B cell (primary cell): ENCODE data around the gene TRAF4. TPM values are rescaled to one million over a fixed set of nuclear protein-coding genes. Genes with fewer than 3 reads are reported as not detected.

Experiments used
- ATAC-seq: fragments of 200-7000 bp; cut with Tn5 transposase; one replicate; pipeline ENCODE4 v1.10.0; 2021; ENCODE audit warnings: low read depth, mild to moderate bottlenecking, moderate number of reproducible peaks, moderate library complexity
- CTCF ChIA-PET: fragments of 350-600 bp; sonication (Branson Sonifier 250); formaldehyde crosslinking; loops from one replicate; lab custom pipeline; 2021; ENCODE audit warnings: antibody characterized with exemption, inconsistent platforms; lab: Charles Lee
- POLR2A ChIA-PET: fragments of 350-600 bp; sonication (Branson Sonifier 250); formaldehyde crosslinking; loops from one replicate; lab custom pipeline; 2021; ENCODE audit warnings: antibody characterized with exemption; lab: Charles Lee
- DNase-seq: peaks from one replicate; pipeline ENCODE4 v3.0.0; 2013
- H2AFZ ChIP-seq: 2 replicates; pipeline ENCODE4 v1.6.1; 2012; ENCODE audit warnings: mild to moderate bottlenecking, low read depth, low read length; ENCODE audit not compliant: insufficient read depth, poor library complexity, severe bottlenecking
- H3K27ac ChIP-seq, 2 donors: 1 replicate in 1 of 2; 2 replicates in 1 of 2; pipeline ENCODE4 v1.5.1; 2012 to 2013; ENCODE audit warnings: low read length in 2 of 2, mild to moderate bottlenecking in 2 of 2, moderate library complexity in 1 of 2
- H3K27me3 ChIP-seq, 4 experiments: fragments of 200-600 bp in 1 of 4; sonication (generic) in 1 of 4; replicated peaks in 1 of 4; 1 replicate in 2 of 4; 2 replicates in 2 of 4; pipeline versions ENCODE4 v1.6.1 to v1.7.0; 2013 to 2016; ENCODE audit warnings: low read length in 3 of 4, mild to moderate bottlenecking in 2 of 4, mixed read lengths in 1 of 4, moderate library complexity in 1 of 4; ENCODE audit not compliant: insufficient read depth in 4 of 4, control insufficient read depth in 3 of 4; ENCODE audit errors: control extremely low read depth in 1 of 4
- H3K36me3 ChIP-seq, 2 experiments: replicated peaks in 1 of 2; 1 replicate in 1 of 2; 2 replicates in 1 of 2; pipeline versions ENCODE4 v1.6.1 to v1.7.1; 2013; ENCODE audit warnings: low read length in 1 of 2; ENCODE audit not compliant: insufficient read depth in 2 of 2, control insufficient read depth in 1 of 2; ENCODE audit errors: control extremely low read depth in 1 of 2, extremely low read depth in 1 of 2
- H3K4me1 ChIP-seq, 2 donors: fragments of 200-600 bp in 1 of 2; sonication (generic) in 1 of 2; 1 replicate in 1 of 2; 2 replicates in 1 of 2; pipeline versions ENCODE4 v1.5.1 to v1.6.1; 2013 to 2017; ENCODE audit warnings: low read length in 2 of 2; ENCODE audit not compliant: control insufficient read depth in 2 of 2, insufficient read depth in 2 of 2
- H3K4me2 ChIP-seq: replicated peaks from 2 replicates; pipeline ENCODE3; 2012; ENCODE audit warnings: mild to moderate bottlenecking, low read depth, low read length; ENCODE audit not compliant: poor library complexity, severe bottlenecking
- H3K4me3 ChIP-seq, 5 experiments: fragments of 200-600 bp in 1 of 5; sonication (generic) in 1 of 5; 1 replicate in 3 of 5; 2 replicates in 2 of 5; pipeline versions ENCODE4 v1.5.1 to v1.7.0; 2011 to 2016; ENCODE audit warnings: low read length in 4 of 5, mild to moderate bottlenecking in 4 of 5, low read depth in 2 of 5, control low read depth in 1 of 5, moderate library complexity in 1 of 5; ENCODE audit not compliant: insufficient read depth in 1 of 5; ENCODE audit errors: control extremely low read depth in 1 of 5, extremely low read depth in 1 of 5
- H3K79me2 ChIP-seq: fragments of 200-600 bp; sonication (generic); one replicate; pipeline ENCODE4 v1.6.0; 2016; ENCODE audit warnings: low read length; ENCODE audit not compliant: control insufficient read depth, insufficient read depth
- H3K9ac ChIP-seq: fragments of 200-600 bp; sonication (generic); 2 replicates; pipeline ENCODE4 v1.6.1; 2017; ENCODE audit warnings: mild to moderate bottlenecking, low read length, moderate library complexity
- H3K9me3 ChIP-seq, 3 donors: one replicate each; pipeline versions ENCODE4 v1.6.1 to v1.7.1; 2013; ENCODE audit warnings: low read length in 2 of 3; ENCODE audit not compliant: control insufficient read depth in 2 of 3, insufficient read depth in 1 of 3; ENCODE audit errors: control extremely low read depth in 1 of 3
- H4K20me1 ChIP-seq: 2 replicates; pipeline ENCODE4 v1.6.0; 2012; ENCODE audit warnings: mild to moderate bottlenecking, low read length; ENCODE audit not compliant: insufficient read depth, control insufficient read depth, poor library complexity, severe bottlenecking
- H3K27ac Mint-ChIP-seq: one replicate; pipeline ENCODE4 v1.8.0; 2021; ENCODE audit warnings: mixed read lengths
- H3K27me3 Mint-ChIP-seq: one replicate; pipeline ENCODE4 v1.8.0; 2021; ENCODE audit warnings: mixed read lengths
- H3K4me1 Mint-ChIP-seq: one replicate; pipeline ENCODE4 v1.8.0; 2021; ENCODE audit warnings: mixed read lengths
- H3K4me3 Mint-ChIP-seq: one replicate; pipeline ENCODE4 v1.8.0; 2021; ENCODE audit warnings: mixed read lengths
- H3K9me3 Mint-ChIP-seq: one replicate; pipeline ENCODE4 v1.8.0; 2022; ENCODE audit warnings: mixed read lengths; ENCODE audit not compliant: insufficient read depth
- EZH2 ChIP-seq: IDR thresholded peaks from 2 replicates; pipeline ENCODE4 v1.6.1; 2012; ENCODE audit warnings: borderline replicate concordance, low read depth, mild to moderate bottlenecking, moderate library complexity, low read length; ENCODE audit not compliant: insufficient read depth, poor library complexity, severe bottlenecking
- WGBS: methylation state at CpG from one replicate; pipeline ENCODE4 v1.1.5; 2013; ENCODE audit warnings: missing lambda C conversion rate; ENCODE audit not compliant: insufficient coverage; 5-methylcytosine and 5-hydroxymethylcytosine counted together
- intact Hi-C: fragments of 100-400 bp; cut with micrococcal nuclease; formaldehyde crosslinking; loops from one replicate; pipeline ENCODE4 v1.10.0; 2022
- polyA plus RNA-seq: library from polyadenylated mRNA; depleted of rRNA; stranded (reverse); fragments of >200 nt; gene quantifications from 2 replicates; pipeline ENCODE4 v1.2.3, GENCODE V29; 2012
- total RNA-seq, 2 donors: library from RNA; stranded (reverse); fragments of 120-200 nt in 1 of 2; gene quantifications; 1 replicate in 1 of 2; 2 replicates in 1 of 2; pipeline versions ENCODE4 v1.2.3 to v1.2.4, GENCODE V29; 2013 to 2022
- TF ChIP-seq, protein P1 (sequence below): fragments of 200-600 bp; IDR thresholded peaks from one replicate; pipeline ENCODE4 v1.8.0; 2022; ENCODE audit warnings: antibody characterized with exemption, mild to moderate bottlenecking

Gene TRAF4
- total and polyA plus RNA-seq, 2 donors (not counting 1 experiment from before 2014, with no cell fraction given): 226 to 683 TPM

DNA sequence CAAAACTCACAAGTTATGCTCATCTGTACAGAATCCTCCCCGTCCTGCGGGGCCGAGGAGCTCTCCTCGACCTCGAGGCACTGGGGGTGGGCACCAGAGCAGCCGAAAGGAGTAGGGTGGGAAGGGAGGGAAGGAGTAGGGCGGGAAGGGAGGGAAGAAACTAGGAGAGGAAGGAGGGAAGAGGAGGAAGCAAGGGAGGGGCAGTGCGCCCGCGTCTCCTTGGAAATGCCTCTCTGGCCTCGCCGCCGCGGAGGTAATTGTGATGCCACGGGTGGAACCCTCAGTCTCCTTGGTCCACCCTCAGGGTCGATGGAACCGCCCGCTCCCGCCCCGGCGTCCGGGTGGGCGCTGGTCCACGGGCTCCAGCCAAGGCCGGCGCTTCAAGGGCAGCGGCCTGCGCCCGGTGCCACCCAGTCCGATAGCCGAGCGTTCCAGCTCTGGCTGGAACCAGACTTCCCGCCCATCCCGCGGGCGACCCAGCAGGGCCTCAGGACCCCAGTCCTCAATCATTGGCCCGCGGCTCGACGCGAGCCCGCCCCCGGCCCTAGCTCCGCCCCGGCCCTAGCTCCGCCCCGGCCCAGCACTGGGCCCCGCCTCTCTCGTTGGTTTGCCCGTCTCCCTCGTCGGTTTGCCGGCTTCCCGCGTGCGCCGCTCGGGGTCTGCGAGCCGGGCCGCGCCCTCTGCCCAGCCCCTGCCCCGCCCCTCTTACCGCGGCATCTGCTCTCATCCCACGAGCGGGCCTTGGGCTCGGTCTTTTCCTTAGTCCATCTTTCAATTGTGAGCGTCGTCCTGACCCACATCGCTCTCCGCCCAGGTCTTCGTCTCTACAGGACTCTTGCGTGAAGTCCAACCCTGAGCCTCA is 32.7 kb upstream of the TRAF4 start:
- POLR2A ChIA-PET: interaction anchor here (0.6 to 2.8 kb wide), 10 partner anchors 9 to 241 kb away, joined by 3 to 38 read pairs (median 4); partner anchors contain the start of genes BLTP2, NEK8, PHF12 and RPL23A
- H3K27ac Mint-ChIP-seq: peak overlapping the region; percentile 93
- no peaks in the 10 kb centered on the region for H3K79me2 ChIP-seq
- peak overlapping the region; percentile 69 to 79 for H3K27ac ChIP-seq
- no peaks in the 10 kb centered on the region for H4K20me1 ChIP-seq
- H3K4me3 Mint-ChIP-seq: peak overlapping the region; percentile 96
- H3K9me3 ChIP-seq: no peaks in the 10 kb centered on the region
- peak overlapping the region; percentile 74 for H3K9ac ChIP-seq
- DNase-seq: peak; percentile 88
- no peak for TF ChIP-seq EZH2
- TF ChIP-seq, protein P1, sequence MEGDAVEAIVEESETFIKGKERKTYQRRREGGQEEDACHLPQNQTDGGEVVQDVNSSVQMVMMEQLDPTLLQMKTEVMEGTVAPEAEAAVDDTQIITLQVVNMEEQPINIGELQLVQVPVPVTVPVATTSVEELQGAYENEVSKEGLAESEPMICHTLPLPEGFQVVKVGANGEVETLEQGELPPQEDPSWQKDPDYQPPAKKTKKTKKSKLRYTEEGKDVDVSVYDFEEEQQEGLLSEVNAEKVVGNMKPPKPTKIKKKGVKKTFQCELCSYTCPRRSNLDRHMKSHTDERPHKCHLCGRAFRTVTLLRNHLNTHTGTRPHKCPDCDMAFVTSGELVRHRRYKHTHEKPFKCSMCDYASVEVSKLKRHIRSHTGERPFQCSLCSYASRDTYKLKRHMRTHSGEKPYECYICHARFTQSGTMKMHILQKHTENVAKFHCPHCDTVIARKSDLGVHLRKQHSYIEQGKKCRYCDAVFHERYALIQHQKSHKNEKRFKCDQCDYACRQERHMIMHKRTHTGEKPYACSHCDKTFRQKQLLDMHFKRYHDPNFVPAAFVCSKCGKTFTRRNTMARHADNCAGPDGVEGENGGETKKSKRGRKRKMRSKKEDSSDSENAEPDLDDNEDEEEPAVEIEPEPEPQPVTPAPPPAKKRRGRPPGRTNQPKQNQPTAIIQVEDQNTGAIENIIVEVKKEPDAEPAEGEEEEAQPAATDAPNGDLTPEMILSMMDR: no peak
- peak overlapping the region; percentile 96 for H2AFZ ChIP-seq
- no peaks in the 10 kb centered on the region for H3K27me3 Mint-ChIP-seq
- WGBS: under 1% methylated on average over 68 of the region's 74 CpGs
- no peaks in the 10 kb centered on the region for H3K36me3 ChIP-seq
- CTCF ChIA-PET: interaction anchor here (0.6 to 3.2 kb wide), 7 partner anchors 8 to 191 kb away, joined by 3 to 31 read pairs (median 6); partner anchors contain the start of genes RPL23A and TLCD1
- intact Hi-C loops: loop anchor here (1.0 to 10.0 kb wide), 5 partner anchors 8 to 434 kb away; partner anchors contain the start of genes ALDOC, BLTP2, PIGS and RPL23A
- H3K4me2 ChIP-seq: peak overlapping the region; percentile 93
- no peaks in the 10 kb centered on the region for H3K27me3 ChIP-seq
- no peaks in the 10 kb centered on the region for H3K9me3 Mint-ChIP-seq
- peak; percentile 90 for ATAC-seq
- H3K4me1 ChIP-seq: peaks cover 9 to 18% of the 10 kb centered on the region in 2 donors
- H3K4me3 ChIP-seq: peak overlapping the region; percentile 54 to 88 (median 73)
- H3K4me1 Mint-ChIP-seq: peaks cover 19% of the 10 kb centered on the region
